ENCODE data around the gene CLBA1.

DNA sequence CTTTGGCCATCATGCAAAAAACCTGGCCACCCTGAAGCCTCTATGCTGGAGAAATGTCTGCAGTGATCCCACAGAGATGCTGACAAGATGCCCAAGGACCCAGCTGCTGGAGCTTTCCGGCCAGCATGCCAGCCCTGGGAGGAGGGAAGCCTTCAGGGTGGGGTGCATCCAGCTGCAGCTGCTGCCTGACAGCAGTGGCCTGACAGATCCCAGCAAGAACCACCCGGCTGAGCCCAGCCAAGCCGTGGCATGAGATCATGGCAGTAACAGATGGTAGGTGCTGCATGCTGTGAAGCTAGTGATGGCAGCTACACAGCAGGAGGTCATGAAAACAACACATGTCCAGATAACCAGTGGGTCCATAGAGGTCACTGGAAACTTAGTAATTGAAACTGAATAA lies 13.8 kb downstream of the CLBA1 start:
- TF ChIP-seq, protein P1, sequence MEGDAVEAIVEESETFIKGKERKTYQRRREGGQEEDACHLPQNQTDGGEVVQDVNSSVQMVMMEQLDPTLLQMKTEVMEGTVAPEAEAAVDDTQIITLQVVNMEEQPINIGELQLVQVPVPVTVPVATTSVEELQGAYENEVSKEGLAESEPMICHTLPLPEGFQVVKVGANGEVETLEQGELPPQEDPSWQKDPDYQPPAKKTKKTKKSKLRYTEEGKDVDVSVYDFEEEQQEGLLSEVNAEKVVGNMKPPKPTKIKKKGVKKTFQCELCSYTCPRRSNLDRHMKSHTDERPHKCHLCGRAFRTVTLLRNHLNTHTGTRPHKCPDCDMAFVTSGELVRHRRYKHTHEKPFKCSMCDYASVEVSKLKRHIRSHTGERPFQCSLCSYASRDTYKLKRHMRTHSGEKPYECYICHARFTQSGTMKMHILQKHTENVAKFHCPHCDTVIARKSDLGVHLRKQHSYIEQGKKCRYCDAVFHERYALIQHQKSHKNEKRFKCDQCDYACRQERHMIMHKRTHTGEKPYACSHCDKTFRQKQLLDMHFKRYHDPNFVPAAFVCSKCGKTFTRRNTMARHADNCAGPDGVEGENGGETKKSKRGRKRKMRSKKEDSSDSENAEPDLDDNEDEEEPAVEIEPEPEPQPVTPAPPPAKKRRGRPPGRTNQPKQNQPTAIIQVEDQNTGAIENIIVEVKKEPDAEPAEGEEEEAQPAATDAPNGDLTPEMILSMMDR (IDR thresholded peaks at IDR 0.05) = no peak
- no peak for TF ChIP-seq POLR2A (IDR thresholded peaks at IDR 0.05)
